ENCODE results near the gene GDI1. TPM values are rescaled to one million over a fixed set of nuclear protein-coding genes. Genes with fewer than 3 reads are reported as not detected.

The GDI1 gene
- total and polyA plus RNA-seq, 9 of the 15 experiments (the other 6 are each of a cell fraction or from before 2014, with no cell fraction given): 0.97 to 82.6 (median 37.5) TPM

- no peak for TF ChIP-seq ZBTB40 (IDR thresholded peaks at IDR 0.05)
- no peak for TF ChIP-seq ZBTB40 (CRISPR knock-in tag; IDR thresholded peaks at IDR 0.05)
- TF ChIP-seq MEF2D (tag; conservative IDR thresholded peaks at IDR 0.05; ENCODE audit: low read depth): no peak
- no peak for TF ChIP-seq PHB2 (IDR thresholded peaks at IDR 0.05; ENCODE audit: low read depth)
- no peak for TF ChIP-seq NFIX (CRISPR knock-in tag; IDR thresholded peaks at IDR 0.05; ENCODE audit: low read depth)
- peak; percentile 90 for TF ChIP-seq CXXC5 (CRISPR knock-in tag; IDR thresholded peaks at IDR 0.05)
- TF ChIP-seq GABPA (tag; conservative IDR thresholded peaks at IDR 0.05; ENCODE audit: low read depth): no peak
- no peak for TF ChIP-seq ELK1 (CRISPR knock-in tag; IDR thresholded peaks at IDR 0.05)
- no peak for TF ChIP-seq ATF1 (CRISPR knock-in tag; IDR thresholded peaks at IDR 0.05)
- TF ChIP-seq ATF1 (tag; IDR thresholded peaks at IDR 0.05): peak; percentile 72
- TF ChIP-seq E4F1 (CRISPR knock-in tag; IDR thresholded peaks at IDR 0.05; ENCODE audit: borderline replicate concordance): no peak
- no peak for TF ChIP-seq ZNF449 (CRISPR knock-in tag; IDR thresholded peaks at IDR 0.05)
- no peak for TF ChIP-seq DDX20 (tag; IDR thresholded peaks at IDR 0.05; ENCODE audit: low read depth)
Measured at GRCh38 chrX:154478728-154479622, 42.0 kb downstream of the GDI1 start, which contains the start of gene LAGE3 (continued).
